Liver (tissue), 3 donors: ENCODE data around the gene C12orf60.

Experiments used
- CTCF ChIP-seq: fragments of 150-350 bp; IDR thresholded peaks from 2 replicates; pipeline ENCODE4 v1.5.1; 2017; ENCODE audit warnings: improper control_type of control experiment, low read depth, low read length; ENCODE audit not compliant: missing input control
- EGR1 ChIP-seq, 2 donors: IDR thresholded peaks; 2 replicates each; pipeline ENCODE4 v1.6.1; 2016 to 2018; ENCODE audit warnings: antibody characterized with exemption in 2 of 2, low read depth in 2 of 2
- GABPA ChIP-seq, 2 donors: IDR thresholded peaks in 1 of 2; conservative IDR thresholded peaks in 1 of 2; 2 replicates each; pipeline ENCODE4 v1.6.1; 2016; ENCODE audit warnings: antibody characterized with exemption in 2 of 2, mild to moderate bottlenecking in 1 of 2, moderate library complexity in 1 of 2
- MAX ChIP-seq: IDR thresholded peaks from 2 replicates; pipeline ENCODE4 v1.6.1; 2016; ENCODE audit warnings: antibody characterized with exemption
- NR2F2 ChIP-seq: IDR thresholded peaks from 2 replicates; pipeline ENCODE4 v1.6.1; 2016; ENCODE audit warnings: antibody characterized with exemption
- RAD21 ChIP-seq, 2 donors: IDR thresholded peaks; 2 replicates each; pipeline ENCODE4 v1.6.1; 2016; ENCODE audit warnings: antibody characterized with exemption in 2 of 2, mild to moderate bottlenecking in 2 of 2
- REST ChIP-seq: IDR thresholded peaks from 2 replicates; pipeline ENCODE4 v1.6.1; 2016; ENCODE audit warnings: antibody characterized with exemption, mild to moderate bottlenecking
- RXRA ChIP-seq, 2 donors: IDR thresholded peaks; 2 replicates each; pipeline ENCODE4 v1.6.1; 2017 to 2018; ENCODE audit warnings: antibody characterized with exemption in 2 of 2, mild to moderate bottlenecking in 1 of 2
- SP1 ChIP-seq: IDR thresholded peaks from 2 replicates; pipeline ENCODE4 v1.6.1; 2018; ENCODE audit warnings: antibody characterized with exemption, mild to moderate bottlenecking
- TAF1 ChIP-seq: conservative IDR thresholded peaks from 2 replicates; pipeline ENCODE4 v1.6.1; 2016; ENCODE audit warnings: antibody characterized with exemption, mild to moderate bottlenecking
- YY1 ChIP-seq: IDR thresholded peaks from 2 replicates; pipeline ENCODE4 v1.6.1; 2016; ENCODE audit warnings: antibody characterized with exemption, mild to moderate bottlenecking
- ZBTB33 ChIP-seq: IDR thresholded peaks from 2 replicates; pipeline ENCODE4 v1.6.1; 2016; ENCODE audit warnings: antibody characterized with exemption
- donor health status: healthy.
- donor health status: healthy.

DNA sequence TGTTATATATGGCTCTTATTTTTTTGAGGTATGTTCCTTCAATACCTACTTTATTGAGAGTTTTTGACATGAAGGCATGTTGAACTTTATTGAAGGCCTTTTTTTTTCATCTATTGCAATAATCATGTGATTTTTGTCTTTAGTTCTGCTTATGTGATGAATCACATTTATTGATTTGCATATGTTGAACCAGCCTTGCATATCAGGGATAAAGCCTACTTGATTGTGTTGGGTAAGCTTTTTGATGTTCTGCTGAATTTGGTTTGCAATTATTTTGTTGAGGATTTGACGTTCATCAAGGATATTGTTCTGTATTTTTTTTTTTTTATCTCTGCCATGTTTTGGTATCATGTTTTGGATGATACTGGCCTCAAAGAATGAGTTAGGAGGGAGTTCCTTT is 55.0 kb downstream of the C12orf60 start:
- TF ChIP-seq CTCF, result no peak
- no peak for TF ChIP-seq EGR1 (IDR thresholded peaks at IDR 0.05; ENCODE audit: low read depth in 2 of 2)
- TF ChIP-seq REST, result no peak
- TF ChIP-seq SP1, result no peak
- TF ChIP-seq GABPA (IDR thresholded peaks at IDR 0.05 in 1 of 2, conservative IDR thresholded peaks at IDR 0.05 in 1 of 2), result no peak
- no peak for TF ChIP-seq ZBTB33
- no peak for TF ChIP-seq TAF1
- TF ChIP-seq MAX, result no peak
- TF ChIP-seq NR2F2, result no peak
- TF ChIP-seq RXRA (IDR thresholded peaks at IDR 0.05), result no peak
- TF ChIP-seq RAD21 (IDR thresholded peaks at IDR 0.05), result no peak
- TF ChIP-seq YY1, result no peak
